ENCODE results near the gene IL4R. TPM values are rescaled to one million over a fixed set of nuclear protein-coding genes. Genes with fewer than 3 reads are reported as not detected.

The IL4R gene
- total and polyA plus RNA-seq, 2 experiments from 2014 or later, result 38.1 to 66.1 TPM

GRCh38 chr16:27303256-27304100, 10.3 kb upstream of the IL4R start:
- no peak for DNase-seq (ENCODE audit: low read depth in 1 of 2, low spot score in 1 of 2)
- TF ChIP-seq, protein P1, sequence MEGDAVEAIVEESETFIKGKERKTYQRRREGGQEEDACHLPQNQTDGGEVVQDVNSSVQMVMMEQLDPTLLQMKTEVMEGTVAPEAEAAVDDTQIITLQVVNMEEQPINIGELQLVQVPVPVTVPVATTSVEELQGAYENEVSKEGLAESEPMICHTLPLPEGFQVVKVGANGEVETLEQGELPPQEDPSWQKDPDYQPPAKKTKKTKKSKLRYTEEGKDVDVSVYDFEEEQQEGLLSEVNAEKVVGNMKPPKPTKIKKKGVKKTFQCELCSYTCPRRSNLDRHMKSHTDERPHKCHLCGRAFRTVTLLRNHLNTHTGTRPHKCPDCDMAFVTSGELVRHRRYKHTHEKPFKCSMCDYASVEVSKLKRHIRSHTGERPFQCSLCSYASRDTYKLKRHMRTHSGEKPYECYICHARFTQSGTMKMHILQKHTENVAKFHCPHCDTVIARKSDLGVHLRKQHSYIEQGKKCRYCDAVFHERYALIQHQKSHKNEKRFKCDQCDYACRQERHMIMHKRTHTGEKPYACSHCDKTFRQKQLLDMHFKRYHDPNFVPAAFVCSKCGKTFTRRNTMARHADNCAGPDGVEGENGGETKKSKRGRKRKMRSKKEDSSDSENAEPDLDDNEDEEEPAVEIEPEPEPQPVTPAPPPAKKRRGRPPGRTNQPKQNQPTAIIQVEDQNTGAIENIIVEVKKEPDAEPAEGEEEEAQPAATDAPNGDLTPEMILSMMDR (IDR thresholded peaks at IDR 0.05; ENCODE audit: low read depth, low read length), result no peak
- Histone ChIP-seq H3K4me1 (ENCODE audit: low read depth) (no peaks in the 10 kb centered on the region), H3K4me3 (no peak overlapping the region), H3K9me3 (ENCODE audit: low read depth) (no peaks in the 10 kb centered on the region), H3K36me3 (no peaks in the 10 kb centered on the region), H3K27ac (no peak overlapping the region), H3K27me3 (no peaks in the 10 kb centered on the region)

DNA sequence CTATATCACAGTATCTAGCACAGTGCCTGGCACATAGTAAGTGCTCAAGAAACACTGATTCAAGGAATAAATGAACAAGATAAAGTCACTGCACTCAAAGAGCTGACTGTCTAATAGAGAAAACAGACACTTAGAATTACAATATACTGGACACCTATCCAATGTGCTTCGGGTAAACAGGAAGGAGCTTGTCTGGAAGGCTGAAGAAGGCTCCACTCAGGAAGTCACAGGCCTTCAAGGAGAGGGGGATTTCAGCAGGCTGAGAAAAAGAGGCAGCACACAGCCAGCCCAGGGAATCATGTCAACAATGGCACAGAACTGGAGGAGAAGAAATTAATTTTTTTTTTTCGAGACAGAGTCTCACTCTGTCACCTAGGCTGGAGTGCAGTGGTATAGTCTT, 9.7 kb upstream of the IL4R start:
- H3K36me3 ChIP-seq, result no peaks in the 10 kb centered on the region
- no peak overlapping the region for H3K4me3 ChIP-seq
- no peaks in the 10 kb centered on the region for H3K27me3 ChIP-seq
- H3K4me1 ChIP-seq (ENCODE audit: low read depth), result no peaks in the 10 kb centered on the region
- TF ChIP-seq, protein P1 (IDR thresholded peaks at IDR 0.05; ENCODE audit: low read depth, low read length), result no peak
- no peak overlapping the region for H3K27ac ChIP-seq
- H3K9me3 ChIP-seq (ENCODE audit: low read depth), result no peaks in the 10 kb centered on the region
- DNase-seq (ENCODE audit: low read depth in 1 of 2, low spot score in 1 of 2), result no peak

- TF ChIP-seq, protein P1 (IDR thresholded peaks at IDR 0.05; ENCODE audit: low read depth, low read length), result no peak
Measured at GRCh38 chr16:27304881-27305745, 8.7 kb upstream of the IL4R start.

GRCh38 chr16:27305839-27306442, 7.8 kb upstream of the IL4R start:
- Histone ChIP-seq H3K9me3 (ENCODE audit: low read depth) (no peaks in the 10 kb centered on the region), H3K4me1 (ENCODE audit: low read depth) (no peaks in the 10 kb centered on the region), H3K27me3 (no peaks in the 10 kb centered on the region), H3K4me3 (no peak overlapping the region), H3K36me3 (no peaks in the 10 kb centered on the region), H3K27ac (no peak overlapping the region)
- no peak for DNase-seq (ENCODE audit: low read depth in 1 of 2, low spot score in 1 of 2)
- TF ChIP-seq, protein P1 (IDR thresholded peaks at IDR 0.05; ENCODE audit: low read depth, low read length), result no peak

More at GRCh38 chr16:27304881-27305745, 8.7 kb upstream of the IL4R start:
- Histone ChIP-seq H3K4me3 (no peak overlapping the region), H3K36me3 (no peaks in the 10 kb centered on the region), H3K27ac (no peak overlapping the region), H3K27me3 (no peaks in the 10 kb centered on the region), H3K9me3 (ENCODE audit: low read depth) (no peaks in the 10 kb centered on the region), H3K4me1 (ENCODE audit: low read depth) (no peaks in the 10 kb centered on the region)
- peak in 1 of 2 donors; percentile 79 for DNase-seq (ENCODE audit: low read depth in 1 of 2, low spot score in 1 of 2)

DNA sequence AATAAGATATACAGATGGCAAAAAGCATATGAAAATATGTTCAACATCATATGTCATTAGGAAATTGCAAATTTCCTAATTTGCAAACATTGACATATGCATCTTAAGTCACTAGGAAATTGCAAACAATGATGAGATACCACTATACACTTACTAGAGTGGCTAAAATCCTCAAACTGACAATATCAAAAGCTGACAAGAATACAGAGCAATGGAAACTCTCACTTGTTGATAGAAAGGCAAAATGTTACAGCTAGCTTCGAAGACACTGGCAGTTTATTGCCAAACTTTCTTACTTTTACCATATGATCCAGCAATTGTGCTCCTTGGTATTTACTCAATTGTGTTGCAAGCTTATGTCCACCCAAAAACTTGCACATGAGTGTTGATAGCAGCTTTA, 5.0 kb upstream of the IL4R start:
- Histone ChIP-seq H3K4me1 (ENCODE audit: low read depth) (no peaks in the 10 kb centered on the region), H3K4me3 (no peak overlapping the region), H3K27me3 (no peaks in the 10 kb centered on the region), H3K9me3 (ENCODE audit: low read depth) (no peaks in the 10 kb centered on the region), H3K27ac (no peak overlapping the region), H3K36me3 (no peaks in the 10 kb centered on the region)
- DNase-seq (ENCODE audit: low read depth in 1 of 2, low spot score in 1 of 2), result no peak
- TF ChIP-seq, protein P1 (IDR thresholded peaks at IDR 0.05; ENCODE audit: low read depth, low read length), result no peak
